Activated T-cell treated with anti-CD3 and anti-CD28 coated beads for 1 hour (primary cell): ENCODE measurements around the gene CHN2.
"Not testable (repeated sequence)": the region's sequence is repeated elsewhere in the genome, so short reads cannot be mapped to it uniquely, and the experiment has no call there.

ENCODE experiments used
- DNase-seq: peaks from one replicate; pipeline ENCODE4 v3.0.0-alpha.2; 2020; ENCODE audit warnings: low read depth

The CHN2 gene

GRCh38 chr7:29496355-29497020, 301.9 kb downstream of the CHN2 start:
- no peak for DNase-seq

DNA sequence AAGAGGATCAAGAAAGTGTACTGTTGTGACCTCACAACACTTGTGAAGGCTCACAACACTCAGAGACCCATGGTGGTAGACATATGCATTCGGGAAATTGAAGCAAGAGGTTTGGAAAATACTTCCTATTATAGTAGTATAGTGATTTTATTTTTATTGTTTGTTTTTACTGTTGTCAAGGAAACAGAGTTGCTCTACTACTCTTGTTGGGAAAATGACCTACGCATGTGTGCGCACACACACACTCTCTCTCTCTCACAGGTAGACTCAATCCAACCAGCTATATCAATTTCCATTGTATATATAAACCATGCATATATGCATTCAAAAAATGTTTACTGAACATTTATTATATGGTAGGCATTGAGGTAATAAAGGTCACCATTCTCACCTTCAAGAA, 305.4 kb downstream of the CHN2 start:
- no peak for DNase-seq

- DNase-seq, result no peak
Measured at GRCh38 chr7:29500719-29501118, 306.1 kb downstream of the CHN2 start.

- no peak for DNase-seq
Measured at GRCh38 chr7:29502133-29502532, 307.6 kb downstream of the CHN2 start.

DNA sequence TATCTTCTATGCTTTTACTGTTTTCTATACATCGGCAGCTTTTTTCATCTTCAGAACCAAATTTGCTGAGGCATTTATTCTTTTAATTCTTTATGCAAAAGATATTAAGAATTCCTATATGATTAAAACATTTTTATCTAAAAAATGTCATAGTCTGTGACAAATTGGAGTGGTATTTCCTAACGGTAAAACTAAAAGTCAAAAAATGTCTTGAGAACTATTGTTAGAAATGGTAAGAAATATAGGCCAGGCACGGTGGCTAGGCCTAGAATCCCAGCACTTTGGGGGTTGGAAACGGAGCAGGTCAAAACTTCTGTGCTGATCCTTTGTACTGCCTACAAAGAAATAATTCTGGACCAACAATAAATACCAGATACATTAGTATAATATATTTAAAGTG, 311.4 kb downstream of the CHN2 start:
- no peak for DNase-seq

DNA sequence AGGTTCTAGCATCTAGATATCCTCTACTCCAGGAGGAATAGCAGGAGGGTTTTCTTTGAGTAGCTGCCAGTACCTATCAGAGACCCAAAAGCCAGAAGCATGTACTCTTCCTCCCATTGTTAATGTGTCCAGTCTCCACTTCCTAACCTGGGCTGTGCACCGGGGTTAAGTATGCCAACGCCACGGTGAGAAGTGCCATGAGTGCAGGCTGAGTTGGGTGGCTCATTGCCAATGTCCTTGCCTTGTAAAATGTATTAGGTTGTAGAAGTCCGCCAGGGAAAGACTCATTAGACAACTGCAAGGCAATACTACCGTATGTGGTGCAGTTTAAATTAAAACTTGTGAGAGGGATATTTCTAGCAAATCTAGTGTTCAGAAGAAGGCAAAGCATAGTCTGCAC, 314.0 kb downstream of the CHN2 start:
- no peak for DNase-seq

GRCh38 chr7:29510028-29510427, 315.5 kb downstream of the CHN2 start:
- DNase-seq, result no peak

- no peak for DNase-seq
Measured at GRCh38 chr7:29511337-29511736, 316.8 kb downstream of the CHN2 start.

DNA sequence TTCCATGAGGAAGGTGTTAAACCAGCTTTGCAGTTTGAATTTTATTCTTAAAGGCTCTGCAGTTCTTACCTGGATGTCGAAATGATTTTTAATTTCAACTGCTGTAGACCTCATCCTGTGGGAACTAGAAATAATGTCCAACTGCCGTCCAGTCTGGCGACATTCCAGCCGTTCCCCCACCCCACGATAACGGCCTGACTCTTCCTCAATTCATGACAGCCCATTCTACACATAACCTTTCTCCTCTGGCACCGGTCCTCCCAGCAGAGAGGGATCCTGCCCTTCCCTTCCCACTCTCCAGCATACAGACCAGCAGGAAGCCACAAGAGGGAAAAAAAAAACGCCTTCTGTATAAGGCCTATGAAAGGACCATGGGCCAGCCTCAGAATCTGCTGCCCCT, 317.3 kb downstream of the CHN2 start:
- DNase-seq, result no peak

DNA sequence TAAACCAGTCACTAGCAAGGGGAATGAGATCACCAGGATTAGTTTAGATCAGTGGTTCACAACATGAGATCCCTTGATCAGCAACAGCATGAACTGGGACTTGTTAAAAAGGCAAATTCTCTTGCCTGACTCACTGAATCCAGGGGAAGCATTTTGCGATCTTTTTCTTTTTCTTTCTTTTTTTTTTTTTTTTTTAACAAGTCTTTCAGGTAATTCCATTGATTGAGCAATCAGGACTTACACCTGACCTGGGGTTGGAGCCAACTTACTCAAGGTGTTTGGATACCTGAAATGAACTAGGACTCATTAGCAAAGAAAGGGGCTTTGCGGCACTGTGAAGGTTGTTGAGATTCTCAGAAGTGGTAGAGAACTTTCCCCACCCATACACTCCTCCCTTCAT, 321.9 kb downstream of the CHN2 start:
- no peak for DNase-seq

DNA sequence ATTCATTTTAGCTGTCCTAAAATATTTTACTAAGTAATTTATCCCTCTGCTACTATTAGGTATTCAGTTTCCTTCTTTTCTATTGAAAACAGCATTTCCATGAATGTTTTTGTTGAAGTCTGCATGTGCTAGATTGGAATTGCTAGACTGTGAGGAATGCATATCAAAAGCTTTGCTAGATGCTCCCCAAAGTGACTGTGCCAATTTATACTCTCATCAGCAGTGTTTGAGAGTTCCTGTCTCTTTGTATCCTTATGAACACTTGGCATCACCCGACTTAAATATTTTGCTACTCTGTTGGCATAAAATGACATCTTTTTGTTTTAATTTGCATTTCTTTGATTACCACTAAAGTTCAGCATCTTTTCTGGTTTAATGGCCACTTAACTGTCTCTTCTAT, 324.0 kb downstream of the CHN2 start:
- no peak for DNase-seq

GRCh38 chr7:29523728-29524127, 329.2 kb downstream of the CHN2 start:
- DNase-seq, result no peak

GRCh38 chr7:29527505-29528108, 333.0 kb downstream of the CHN2 start:
- no peak for DNase-seq

DNA sequence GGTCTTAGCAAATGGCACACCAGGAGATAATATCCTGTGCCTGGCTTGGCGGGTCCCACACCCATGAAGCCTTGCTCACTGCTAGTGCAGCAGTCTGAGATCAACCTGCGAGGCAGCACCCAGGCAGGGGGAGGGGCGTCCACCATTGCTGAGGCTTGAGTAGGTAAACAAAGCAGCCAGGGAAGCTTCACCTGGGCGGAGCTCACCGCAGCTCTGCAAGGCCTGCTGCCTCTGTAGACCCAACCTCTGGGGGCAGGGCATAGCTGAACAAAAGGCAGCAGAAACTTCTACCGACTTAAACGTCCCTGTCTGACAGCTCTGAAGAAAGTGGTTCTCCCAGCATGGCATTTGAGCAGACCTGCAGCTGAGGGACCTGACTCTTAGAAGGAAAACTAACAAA, 334.0 kb downstream of the CHN2 start:
- not testable (repeated sequence) for DNase-seq
